Muscle of leg (tissue), 11 donors: ENCODE results near the gene PSMA5. TPM values are rescaled to one million over a fixed set of nuclear protein-coding genes. Genes with fewer than 3 reads are reported as not detected.

Experiments
- DNase-seq: peaks from one replicate; pipeline ENCODE4 v3.0.0; 2013
- H3K27ac ChIP-seq: one replicate; pipeline ENCODE4 v1.5.1; 2013; ENCODE audit warnings: mild to moderate bottlenecking, low read length, control low read depth
- H3K27me3 ChIP-seq: one replicate; pipeline ENCODE4 v1.6.1; 2013; ENCODE audit warnings: low read length; ENCODE audit not compliant: control insufficient read depth, insufficient read depth
- H3K36me3 ChIP-seq: one replicate; pipeline ENCODE4 v1.6.1; 2013; ENCODE audit warnings: low read length; ENCODE audit not compliant: control insufficient read depth, insufficient read depth
- H3K4me1 ChIP-seq: one replicate; pipeline ENCODE4 v1.6.1; 2013; ENCODE audit warnings: low read length; ENCODE audit not compliant: control insufficient read depth, insufficient read depth
- H3K4me3 ChIP-seq: one replicate; pipeline ENCODE4 v1.5.1; 2013; ENCODE audit warnings: low read length, control low read depth
- H3K9me3 ChIP-seq: replicated peaks from 2 replicates; pipeline ENCODE4 v1.6.1; 2013; ENCODE audit warnings: low read depth, low read length; ENCODE audit not compliant: control insufficient read depth
- WGBS: methylation state at CpG from one replicate; pipeline ENCODE4 v1.1.5; 2013; ENCODE audit warnings: missing lambda C conversion rate; ENCODE audit not compliant: insufficient coverage; 5-methylcytosine and 5-hydroxymethylcytosine counted together
- polyA plus RNA-seq, 8 donors: library from polyadenylated mRNA; unstranded; fragments of 120-200 nt; gene quantifications; one replicate each; pipeline versions ENCODE4 v1.2.1 to v1.2.3, GENCODE V29; 2013; ENCODE audit warnings: inconsistent platforms in 1 of 8, low replicate concordance in 1 of 8; ENCODE audit not compliant: insufficient read length in 8 of 8, insufficient read depth in 1 of 8
- total RNA-seq: library from RNA; stranded (reverse); fragments of 120-200 nt; gene quantifications from one replicate; pipeline ENCODE4 v1.2.4, GENCODE V29; 2013

Gene PSMA5
- total and polyA plus RNA-seq, 9 donors = 62.8 to 95.9 (median 80.6) TPM

- DNase-seq = no peak
- peaks cover 32% of the 10 kb centered on the region for H3K4me1 ChIP-seq
- WGBS = 67% methylated on average over 1 of the region's 5 CpGs
- no peaks in the 10 kb centered on the region for H3K36me3 ChIP-seq
- H3K9me3 ChIP-seq = no peaks in the 10 kb centered on the region
- H3K27ac ChIP-seq = peak overlapping the region; percentile 40
- H3K27me3 ChIP-seq = peaks cover 3% of the 10 kb centered on the region
- no peak overlapping the region for H3K4me3 ChIP-seq
These were observed 31.5 kb downstream of the PSMA5 start for GRCh38 chr1:109394591-109395281.

GRCh38 chr1:109393617-109394233 is 32.5 kb downstream of the PSMA5 start:
- Histone ChIP-seq H3K36me3 (no peaks in the 10 kb centered on the region), H3K4me1 (peaks cover 37% of the 10 kb centered on the region), H3K4me3 (no peak overlapping the region), H3K27ac (peak overlapping the region; percentile 80), H3K9me3 (no peaks in the 10 kb centered on the region), H3K27me3 (peaks cover 3% of the 10 kb centered on the region)
- no peak for DNase-seq
- WGBS = no CpG with 5 or more reads among the region's 2 CpGs

GRCh38 chr1:109392788-109393616 is 33.2 kb downstream of the PSMA5 start:
- Histone ChIP-seq H3K27ac (peak overlapping the region; percentile 80), H3K36me3 (no peaks in the 10 kb centered on the region), H3K27me3 (peaks cover 3% of the 10 kb centered on the region), H3K4me1 (peaks cover 32% of the 10 kb centered on the region), H3K9me3 (no peaks in the 10 kb centered on the region), H3K4me3 (no peak overlapping the region)
- DNase-seq = peak; percentile 56
- 0% methylated on average over 5 of the region's 10 CpGs for WGBS

- no peak for DNase-seq
- Histone ChIP-seq H3K9me3 (no peaks in the 10 kb centered on the region), H3K27ac (peak overlapping the region; percentile 80), H3K4me3 (no peak overlapping the region), H3K27me3 (peaks cover 3% of the 10 kb centered on the region), H3K36me3 (no peaks in the 10 kb centered on the region), H3K4me1 (peaks cover 31% of the 10 kb centered on the region)
- 74% methylated on average over 4 of the region's 4 CpGs for WGBS
These were observed 34.0 kb downstream of the PSMA5 start for GRCh38 chr1:109392037-109392787.

- Histone ChIP-seq H3K27ac (peak overlapping the region; percentile 80), H3K27me3 (no peaks in the 10 kb centered on the region), H3K9me3 (no peaks in the 10 kb centered on the region), H3K36me3 (no peaks in the 10 kb centered on the region), H3K4me1 (peaks cover 27% of the 10 kb centered on the region), H3K4me3 (no peak overlapping the region)
- DNase-seq = no peak
These were observed 34.6 kb downstream of the PSMA5 start for GRCh38 chr1:109391626-109392025.

- no peak overlapping the region for H3K4me3 ChIP-seq
- no peaks in the 10 kb centered on the region for H3K36me3 ChIP-seq
- peak; percentile 64 for DNase-seq
- H3K9me3 ChIP-seq = no peaks in the 10 kb centered on the region
- WGBS = no CpG with 5 or more reads among the region's 3 CpGs
- peak overlapping the region; percentile 80 for H3K27ac ChIP-seq
- no peaks in the 10 kb centered on the region for H3K27me3 ChIP-seq
- peaks cover 24% of the 10 kb centered on the region for H3K4me1 ChIP-seq
These were observed 35.1 kb downstream of the PSMA5 start for GRCh38 chr1:109391157-109391556.

GRCh38 chr1:109389638-109390341 is 36.5 kb downstream of the PSMA5 start:
- no peaks in the 10 kb centered on the region for H3K36me3 ChIP-seq

GRCh38 chr1:109388884-109389637 is 37.2 kb downstream of the PSMA5 start:
- 97% methylated on average over 4 of the region's 7 CpGs for WGBS
- DNase-seq = no peak
- no peak overlapping the region for H3K27ac ChIP-seq
- H3K27me3 ChIP-seq = no peaks in the 10 kb centered on the region
- peaks cover 20% of the 10 kb centered on the region for H3K4me1 ChIP-seq
- no peaks in the 10 kb centered on the region for H3K9me3 ChIP-seq
- H3K4me3 ChIP-seq = no peak overlapping the region
- no peaks in the 10 kb centered on the region for H3K36me3 ChIP-seq

More at GRCh38 chr1:109389638-109390341, 36.5 kb downstream of the PSMA5 start:
- WGBS = 63% methylated on average over 5 of the region's 5 CpGs
- DNase-seq = no peak
- H3K27me3 ChIP-seq = no peaks in the 10 kb centered on the region
- H3K9me3 ChIP-seq = no peaks in the 10 kb centered on the region
- H3K4me1 ChIP-seq = peaks cover 20% of the 10 kb centered on the region
- peak overlapping the region; percentile 31 for H3K27ac ChIP-seq
- no peak overlapping the region for H3K4me3 ChIP-seq

GRCh38 chr1:109388208-109388711 is 38.0 kb downstream of the PSMA5 start:
- Histone ChIP-seq H3K27ac (no peak overlapping the region), H3K4me1 (peaks cover 19% of the 10 kb centered on the region), H3K9me3 (no peaks in the 10 kb centered on the region), H3K27me3 (no peaks in the 10 kb centered on the region), H3K4me3 (no peak overlapping the region), H3K36me3 (no peaks in the 10 kb centered on the region)
- WGBS = 100% methylated on average over 1 of the region's 5 CpGs
- no peak for DNase-seq
